Measurements from ENCODE around the gene EML3.

The EML3 gene

GRCh38 chr11:62603776-62604299, 8.7 kb downstream of the EML3 start:
- H3K27me3 ChIP-seq (ENCODE audit: insufficient read depth, poor library complexity, severe bottlenecking): no peaks in the 10 kb centered on the region
- H3K27ac ChIP-seq (ENCODE audit: poor library complexity, severe bottlenecking): no peak overlapping the region
- ATAC-seq (ENCODE audit: low read depth) (no peak), DNase-seq (ENCODE audit: low spot score) (no peak)
- peaks cover 32% of the 10 kb centered on the region for H3K36me3 ChIP-seq (ENCODE audit: low read depth)
- no peak for TF ChIP-seq CTCF (IDR thresholded peaks at IDR 0.05; ENCODE audit: poor library complexity, severe bottlenecking)
- no peak overlapping the region for H3K4me3 ChIP-seq (ENCODE audit: severe bottlenecking)
- H3K4me1 ChIP-seq (ENCODE audit: insufficient read depth, poor library complexity, severe bottlenecking): peaks cover 8% of the 10 kb centered on the region
- no peaks in the 10 kb centered on the region for H3K9me3 ChIP-seq (ENCODE audit: severe bottlenecking)

GRCh38 chr11:62603072-62603408, 9.5 kb downstream of the EML3 start:
- peak overlapping the region; percentile 90 for H3K27ac ChIP-seq (ENCODE audit: poor library complexity, severe bottlenecking)
- ATAC-seq (ENCODE audit: low read depth) (no peak), DNase-seq (ENCODE audit: low spot score) (no peak)
- H3K9me3 ChIP-seq (ENCODE audit: severe bottlenecking): no peaks in the 10 kb centered on the region
- H3K27me3 ChIP-seq (ENCODE audit: insufficient read depth, poor library complexity, severe bottlenecking): no peaks in the 10 kb centered on the region
- peak overlapping the region; percentile 90 for H3K4me3 ChIP-seq (ENCODE audit: severe bottlenecking)
- TF ChIP-seq CTCF (IDR thresholded peaks at IDR 0.05; ENCODE audit: poor library complexity, severe bottlenecking): no peak
- H3K36me3 ChIP-seq (ENCODE audit: low read depth): peaks cover 36% of the 10 kb centered on the region
- peaks cover 10% of the 10 kb centered on the region for H3K4me1 ChIP-seq (ENCODE audit: insufficient read depth, poor library complexity, severe bottlenecking)

GRCh38 chr11:62602141-62603071, 10.2 kb downstream of the EML3 start:
- DNase-seq (ENCODE audit: low spot score): no peak
- ATAC-seq (ENCODE audit: low read depth): peak; percentile 48

GRCh38 chr11:62601372-62602140, 11.0 kb downstream of the EML3 start, which contains the start of gene MTA2:
MTA2 (minus strand) TSS chr11:62601865; CDS start chr11:62601450, 415 bp downstream.
- TF ChIP-seq CTCF (IDR thresholded peaks at IDR 0.05; ENCODE audit: poor library complexity, severe bottlenecking): no peak
- H3K27ac ChIP-seq (ENCODE audit: poor library complexity, severe bottlenecking): peak within 1 kb of the TSS; percentile 90
- peaks cover 10% of the 10 kb centered on the region for H3K4me1 ChIP-seq (ENCODE audit: insufficient read depth, poor library complexity, severe bottlenecking)
- H3K27me3 ChIP-seq (ENCODE audit: insufficient read depth, poor library complexity, severe bottlenecking): no peaks in the 10 kb centered on the region
- ATAC-seq (ENCODE audit: low read depth) (peak; percentile 77), DNase-seq (ENCODE audit: low spot score) (peak; percentile 96)
- H3K4me3 ChIP-seq (ENCODE audit: severe bottlenecking): peak within 1 kb of the TSS; percentile 90
- H3K36me3 ChIP-seq (ENCODE audit: low read depth): peaks cover 46% of the 10 kb centered on the region
- H3K9me3 ChIP-seq (ENCODE audit: severe bottlenecking): no peaks in the 10 kb centered on the region

More at GRCh38 chr11:62602141-62603071, 10.2 kb downstream of the EML3 start:
- Histone ChIP-seq H3K4me1 (ENCODE audit: insufficient read depth, poor library complexity, severe bottlenecking) (peaks cover 10% of the 10 kb centered on the region), H3K36me3 (ENCODE audit: low read depth) (peaks cover 38% of the 10 kb centered on the region), H3K27me3 (ENCODE audit: insufficient read depth, poor library complexity, severe bottlenecking) (no peaks in the 10 kb centered on the region), H3K4me3 (ENCODE audit: severe bottlenecking) (peak overlapping the region; percentile 90), H3K27ac (ENCODE audit: poor library complexity, severe bottlenecking) (peak overlapping the region; percentile 90), H3K9me3 (ENCODE audit: severe bottlenecking) (no peaks in the 10 kb centered on the region)
- peak; percentile 18 for TF ChIP-seq CTCF (IDR thresholded peaks at IDR 0.05; ENCODE audit: poor library complexity, severe bottlenecking)
